Measurements from ENCODE around the gene AHDC1. TPM values are rescaled to one million over a fixed set of nuclear protein-coding genes. Genes with fewer than 3 reads are reported as not detected.

Gene AHDC1
- total and polyA plus RNA-seq, 2 of the 13 experiments (the other 11 are each of a cell fraction or from before 2014, with no cell fraction given): 1.0 to 2.7 TPM

GRCh38 chr1:27603681-27604578 is at the start of gene AHDC1 (continued):
- TF ChIP-seq JUND (CRISPR knock-in tag; IDR thresholded peaks at IDR 0.05): no peak
- 0 out of 2 replicates have a peak, but pooled peaks have one; percentile 23 for TF ChIP-seq CBFB (CRISPR knock-in tag; IDR thresholded peaks at IDR 0.05)
- TF ChIP-seq PRMT3 (CRISPR knock-in tag; IDR thresholded peaks at IDR 0.05; ENCODE audit: borderline replicate concordance, low read depth): no peak
- no peak for TF ChIP-seq TOPORS (CRISPR knock-in tag; IDR thresholded peaks at IDR 0.05)
- no peak for TF ChIP-seq ADNP (CRISPR knock-in tag; IDR thresholded peaks at IDR 0.05)
- TF ChIP-seq ZNF704 (CRISPR knock-in tag; IDR thresholded peaks at IDR 0.05; ENCODE audit: borderline replicate concordance): no peak
- TF ChIP-seq CC2D1A (CRISPR knock-in tag; IDR thresholded peaks at IDR 0.05): no peak
- no peak for TF ChIP-seq ZNF549 (CRISPR knock-in tag; IDR thresholded peaks at IDR 0.05)
- TF ChIP-seq KDM6A (CRISPR knock-in tag; IDR thresholded peaks at IDR 0.05; ENCODE audit: low read depth): no peak
- no peak for TF ChIP-seq ARNT2 (CRISPR knock-in tag; IDR thresholded peaks at IDR 0.05; ENCODE audit: low read depth)
- TF ChIP-seq HDAC2 (CRISPR knock-in tag; IDR thresholded peaks at IDR 0.05): no peak
- no peak for TF ChIP-seq ZNF230 (CRISPR knock-in tag; IDR thresholded peaks at IDR 0.05)
- TF ChIP-seq, protein P1, sequence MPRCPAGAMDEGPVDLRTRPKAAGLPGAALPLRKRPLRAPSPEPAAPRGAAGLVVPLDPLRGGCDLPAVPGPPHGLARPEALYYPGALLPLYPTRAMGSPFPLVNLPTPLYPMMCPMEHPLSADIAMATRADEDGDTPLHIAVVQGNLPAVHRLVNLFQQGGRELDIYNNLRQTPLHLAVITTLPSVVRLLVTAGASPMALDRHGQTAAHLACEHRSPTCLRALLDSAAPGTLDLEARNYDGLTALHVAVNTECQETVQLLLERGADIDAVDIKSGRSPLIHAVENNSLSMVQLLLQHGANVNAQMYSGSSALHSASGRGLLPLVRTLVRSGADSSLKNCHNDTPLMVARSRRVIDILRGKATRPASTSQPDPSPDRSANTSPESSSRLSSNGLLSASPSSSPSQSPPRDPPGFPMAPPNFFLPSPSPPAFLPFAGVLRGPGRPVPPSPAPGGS (CRISPR knock-in tag; IDR thresholded peaks at IDR 0.05): no peak
- TF ChIP-seq, protein P2, sequence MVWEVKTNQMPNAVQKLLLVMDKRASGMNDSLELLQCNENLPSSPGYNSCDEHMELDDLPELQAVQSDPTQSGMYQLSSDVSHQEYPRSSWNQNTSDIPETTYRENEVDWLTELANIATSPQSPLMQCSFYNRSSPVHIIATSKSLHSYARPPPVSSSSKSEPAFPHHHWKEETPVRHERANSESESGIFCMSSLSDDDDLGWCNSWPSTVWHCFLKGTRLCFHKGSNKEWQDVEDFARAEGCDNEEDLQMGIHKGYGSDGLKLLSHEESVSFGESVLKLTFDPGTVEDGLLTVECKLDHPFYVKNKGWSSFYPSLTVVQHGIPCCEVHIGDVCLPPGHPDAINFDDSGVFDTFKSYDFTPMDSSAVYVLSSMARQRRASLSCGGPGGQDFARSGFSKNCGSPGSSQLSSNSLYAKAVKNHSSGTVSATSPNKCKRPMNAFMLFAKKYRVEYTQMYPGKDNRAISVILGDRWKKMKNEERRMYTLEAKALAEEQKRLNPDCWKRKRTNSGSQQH (CRISPR knock-in tag; IDR thresholded peaks at IDR 0.05; ENCODE audit: low read depth): peak; percentile 21; the same call in 1 of the 2 replicates
- TF ChIP-seq ZNF749 (CRISPR knock-in tag; IDR thresholded peaks at IDR 0.05; ENCODE audit: borderline replicate concordance): no peak
- TF ChIP-seq ZNF335 (CRISPR knock-in tag; IDR thresholded peaks at IDR 0.05): no peak
- no peak for TF ChIP-seq NCOA2 (CRISPR knock-in tag; IDR thresholded peaks at IDR 0.05)
- TF ChIP-seq ZNF468 (CRISPR knock-in tag; IDR thresholded peaks at IDR 0.05): no peak
- no peak for TF ChIP-seq JUN (CRISPR knock-in tag; IDR thresholded peaks at IDR 0.05)
- peak; percentile 97 for TF ChIP-seq ZNF263 (CRISPR knock-in tag; IDR thresholded peaks at IDR 0.05)
- no peak for TF ChIP-seq ZNF234 (CRISPR knock-in tag; conservative IDR thresholded peaks at IDR 0.05)
- TF ChIP-seq ESRRA (CRISPR knock-in tag; IDR thresholded peaks at IDR 0.05; ENCODE audit: low read depth): no peak
- TF ChIP-seq GATAD2A (CRISPR knock-in tag; IDR thresholded peaks at IDR 0.05): no peak
- TF ChIP-seq ZKSCAN1 (IDR thresholded peaks at IDR 0.05; ENCODE audit: low read length): no peak
- TF ChIP-seq ZNF567 (CRISPR knock-in tag; IDR thresholded peaks at IDR 0.05; ENCODE audit: borderline replicate concordance): no peak
- no peak for TF ChIP-seq TEAD2 (CRISPR knock-in tag; IDR thresholded peaks at IDR 0.05)
- TF ChIP-seq SMARCE1 (IDR thresholded peaks at IDR 0.05; ENCODE audit: borderline replicate concordance): no peak
- TF ChIP-seq ZNF317 (CRISPR knock-in tag; IDR thresholded peaks at IDR 0.05): no peak
- TF ChIP-seq NFIB (CRISPR knock-in tag; IDR thresholded peaks at IDR 0.05; ENCODE audit: borderline replicate concordance): no peak
- no peak for TF ChIP-seq HOXA7 (CRISPR knock-in tag; IDR thresholded peaks at IDR 0.05)

Data from HepG2 (cell line).